B cell (primary cell): ENCODE data around the gene DNAI2. TPM values are rescaled to one million over a fixed set of nuclear protein-coding genes. Genes with fewer than 3 reads are reported as not detected.

Experiments used
- ATAC-seq: fragments of 200-7000 bp; cut with Tn5 transposase; one replicate; pipeline ENCODE4 v1.10.0; 2021; ENCODE audit warnings: low read depth, mild to moderate bottlenecking, moderate number of reproducible peaks, moderate library complexity
- CTCF ChIA-PET: fragments of 350-600 bp; sonication (Branson Sonifier 250); formaldehyde crosslinking; loops from one replicate; lab custom pipeline; 2021; ENCODE audit warnings: antibody characterized with exemption, inconsistent platforms; lab: Charles Lee
- POLR2A ChIA-PET: fragments of 350-600 bp; sonication (Branson Sonifier 250); formaldehyde crosslinking; loops from one replicate; lab custom pipeline; 2021; ENCODE audit warnings: antibody characterized with exemption; lab: Charles Lee
- DNase-seq: peaks from one replicate; pipeline ENCODE4 v3.0.0; 2013
- H2AFZ ChIP-seq: 2 replicates; pipeline ENCODE4 v1.6.1; 2012; ENCODE audit warnings: mild to moderate bottlenecking, low read depth, low read length; ENCODE audit not compliant: insufficient read depth, poor library complexity, severe bottlenecking
- H3K27ac ChIP-seq, 2 donors: 1 replicate in 1 of 2; 2 replicates in 1 of 2; pipeline ENCODE4 v1.5.1; 2012 to 2013; ENCODE audit warnings: low read length in 2 of 2, mild to moderate bottlenecking in 2 of 2, moderate library complexity in 1 of 2
- H3K27me3 ChIP-seq, 4 experiments: fragments of 200-600 bp in 1 of 4; sonication (generic) in 1 of 4; replicated peaks in 1 of 4; 1 replicate in 2 of 4; 2 replicates in 2 of 4; pipeline versions ENCODE4 v1.6.1 to v1.7.0; 2013 to 2016; ENCODE audit warnings: low read length in 3 of 4, mild to moderate bottlenecking in 2 of 4, mixed read lengths in 1 of 4, moderate library complexity in 1 of 4; ENCODE audit not compliant: insufficient read depth in 4 of 4, control insufficient read depth in 3 of 4; ENCODE audit errors: control extremely low read depth in 1 of 4
- H3K36me3 ChIP-seq, 2 experiments: replicated peaks in 1 of 2; 1 replicate in 1 of 2; 2 replicates in 1 of 2; pipeline versions ENCODE4 v1.6.1 to v1.7.1; 2013; ENCODE audit warnings: low read length in 1 of 2; ENCODE audit not compliant: insufficient read depth in 2 of 2, control insufficient read depth in 1 of 2; ENCODE audit errors: control extremely low read depth in 1 of 2, extremely low read depth in 1 of 2
- H3K4me1 ChIP-seq, 2 donors: fragments of 200-600 bp in 1 of 2; sonication (generic) in 1 of 2; 1 replicate in 1 of 2; 2 replicates in 1 of 2; pipeline versions ENCODE4 v1.5.1 to v1.6.1; 2013 to 2017; ENCODE audit warnings: low read length in 2 of 2; ENCODE audit not compliant: control insufficient read depth in 2 of 2, insufficient read depth in 2 of 2
- H3K4me2 ChIP-seq: replicated peaks from 2 replicates; pipeline ENCODE3; 2012; ENCODE audit warnings: mild to moderate bottlenecking, low read depth, low read length; ENCODE audit not compliant: poor library complexity, severe bottlenecking
- H3K4me3 ChIP-seq, 5 experiments: fragments of 200-600 bp in 1 of 5; sonication (generic) in 1 of 5; 1 replicate in 3 of 5; 2 replicates in 2 of 5; pipeline versions ENCODE4 v1.5.1 to v1.7.0; 2011 to 2016; ENCODE audit warnings: low read length in 4 of 5, mild to moderate bottlenecking in 4 of 5, low read depth in 2 of 5, control low read depth in 1 of 5, moderate library complexity in 1 of 5; ENCODE audit not compliant: insufficient read depth in 1 of 5; ENCODE audit errors: control extremely low read depth in 1 of 5, extremely low read depth in 1 of 5
- H3K79me2 ChIP-seq: fragments of 200-600 bp; sonication (generic); one replicate; pipeline ENCODE4 v1.6.0; 2016; ENCODE audit warnings: low read length; ENCODE audit not compliant: control insufficient read depth, insufficient read depth
- H3K9ac ChIP-seq: fragments of 200-600 bp; sonication (generic); 2 replicates; pipeline ENCODE4 v1.6.1; 2017; ENCODE audit warnings: mild to moderate bottlenecking, low read length, moderate library complexity
- H3K9me3 ChIP-seq, 3 donors: one replicate each; pipeline versions ENCODE4 v1.6.1 to v1.7.1; 2013; ENCODE audit warnings: low read length in 2 of 3; ENCODE audit not compliant: control insufficient read depth in 2 of 3, insufficient read depth in 1 of 3; ENCODE audit errors: control extremely low read depth in 1 of 3
- H4K20me1 ChIP-seq: 2 replicates; pipeline ENCODE4 v1.6.0; 2012; ENCODE audit warnings: mild to moderate bottlenecking, low read length; ENCODE audit not compliant: insufficient read depth, control insufficient read depth, poor library complexity, severe bottlenecking
- H3K27ac Mint-ChIP-seq: one replicate; pipeline ENCODE4 v1.8.0; 2021; ENCODE audit warnings: mixed read lengths
- H3K27me3 Mint-ChIP-seq: one replicate; pipeline ENCODE4 v1.8.0; 2021; ENCODE audit warnings: mixed read lengths
- H3K4me1 Mint-ChIP-seq: one replicate; pipeline ENCODE4 v1.8.0; 2021; ENCODE audit warnings: mixed read lengths
- H3K4me3 Mint-ChIP-seq: one replicate; pipeline ENCODE4 v1.8.0; 2021; ENCODE audit warnings: mixed read lengths
- H3K9me3 Mint-ChIP-seq: one replicate; pipeline ENCODE4 v1.8.0; 2022; ENCODE audit warnings: mixed read lengths; ENCODE audit not compliant: insufficient read depth
- CTCF ChIP-seq: fragments of 200-600 bp; IDR thresholded peaks from one replicate; pipeline ENCODE4 v1.8.0; 2022; ENCODE audit warnings: antibody characterized with exemption, mild to moderate bottlenecking
- EZH2 ChIP-seq: IDR thresholded peaks from 2 replicates; pipeline ENCODE4 v1.6.1; 2012; ENCODE audit warnings: borderline replicate concordance, low read depth, mild to moderate bottlenecking, moderate library complexity, low read length; ENCODE audit not compliant: insufficient read depth, poor library complexity, severe bottlenecking
- WGBS: methylation state at CpG from one replicate; pipeline ENCODE4 v1.1.5; 2013; ENCODE audit warnings: missing lambda C conversion rate; ENCODE audit not compliant: insufficient coverage; 5-methylcytosine and 5-hydroxymethylcytosine counted together
- intact Hi-C: fragments of 100-400 bp; cut with micrococcal nuclease; formaldehyde crosslinking; loops from one replicate; pipeline ENCODE4 v1.10.0; 2022
- polyA plus RNA-seq: library from polyadenylated mRNA; depleted of rRNA; stranded (reverse); fragments of >200 nt; gene quantifications from 2 replicates; pipeline ENCODE4 v1.2.3, GENCODE V29; 2012
- total RNA-seq, 2 donors: library from RNA; stranded (reverse); fragments of 120-200 nt in 1 of 2; gene quantifications; 1 replicate in 1 of 2; 2 replicates in 1 of 2; pipeline versions ENCODE4 v1.2.3 to v1.2.4, GENCODE V29; 2013 to 2022

DNAI2 gene
- total and polyA plus RNA-seq, 2 donors (not counting 1 experiment from before 2014, with no cell fraction given): not detected

- ATAC-seq (no peak), DNase-seq (no peak)
- Histone ChIP-seq H3K9me3 (no peaks in the 10 kb centered on the region), H3K79me2 (no peaks in the 10 kb centered on the region), H2AFZ (no peak overlapping the region), H3K4me1 (no peaks in the 10 kb centered on the region), H3K36me3 (no peaks in the 10 kb centered on the region), H4K20me1 (no peaks in the 10 kb centered on the region), H3K4me2 (no peak overlapping the region), H3K27ac (no peak overlapping the region), H3K27me3 (no peaks in the 10 kb centered on the region), H3K9ac (no peak overlapping the region), H3K4me3 (no peak overlapping the region)
- H3K27me3 Mint-ChIP-seq: peaks cover 18% of the 10 kb centered on the region
- no peaks in the 10 kb centered on the region for H3K4me1 Mint-ChIP-seq
- H3K4me3 Mint-ChIP-seq: no peak overlapping the region
- TF ChIP-seq EZH2: no peak
- TF ChIP-seq CTCF: no peak
- H3K27ac Mint-ChIP-seq: no peak overlapping the region
- CTCF ChIA-PET: no interaction called here
- intact Hi-C loops: no loop called here
- no peaks in the 10 kb centered on the region for H3K9me3 Mint-ChIP-seq
- 79% methylated on average over 10 of the region's 13 CpGs for WGBS
- POLR2A ChIA-PET: no interaction called here
Measured at GRCh38 chr17:74345433-74346241, 71.6 kb downstream of the DNAI2 start.

- Mint-ChIP-seq H3K9me3 (no peaks in the 10 kb centered on the region), H3K27me3 (peaks cover 22% of the 10 kb centered on the region), H3K4me1 (no peaks in the 10 kb centered on the region), H3K4me3 (no peak overlapping the region), H3K27ac (no peak overlapping the region)
- no peak overlapping the region for H2AFZ ChIP-seq
- no peak overlapping the region for H3K9ac ChIP-seq
- DNase-seq: no peak
- CTCF ChIA-PET: no interaction called here
- TF ChIP-seq CTCF (no peak), EZH2 (no peak)
- no peaks in the 10 kb centered on the region for H3K4me1 ChIP-seq
- no peak overlapping the region for H3K4me3 ChIP-seq
- no peak for ATAC-seq
- H3K27ac ChIP-seq: no peak overlapping the region
- no peak overlapping the region for H3K4me2 ChIP-seq
- POLR2A ChIA-PET: no interaction called here
- H3K9me3 ChIP-seq: no peaks in the 10 kb centered on the region
- intact Hi-C loops: no loop called here
- 91% methylated on average over 13 of the region's 14 CpGs for WGBS
- H3K27me3 ChIP-seq: peaks cover 0 to 7% (median 2%) of the 10 kb centered on the region in 4 experiments
- H3K36me3 ChIP-seq: no peaks in the 10 kb centered on the region
- no peaks in the 10 kb centered on the region for H3K79me2 ChIP-seq
- no peaks in the 10 kb centered on the region for H4K20me1 ChIP-seq
Measured at GRCh38 chr17:74347646-74348045, 73.6 kb downstream of the DNAI2 start.
